Activated T-cell treated with anti-CD3 and anti-CD28 coated beads, Interleukin-2, amount 50 U/mL, for 48 hours (primary cell): ENCODE measurements around the gene UMAD1.
"Not testable (repeated sequence)": the region's sequence is repeated elsewhere in the genome, so short reads cannot be mapped to it uniquely, and the experiment has no call there.

ENCODE experiments used
- DNase-seq, 2 experiments: peaks; one replicate each; pipeline ENCODE4 v3.0.0-alpha.2; 2020

The UMAD1 gene

DNA sequence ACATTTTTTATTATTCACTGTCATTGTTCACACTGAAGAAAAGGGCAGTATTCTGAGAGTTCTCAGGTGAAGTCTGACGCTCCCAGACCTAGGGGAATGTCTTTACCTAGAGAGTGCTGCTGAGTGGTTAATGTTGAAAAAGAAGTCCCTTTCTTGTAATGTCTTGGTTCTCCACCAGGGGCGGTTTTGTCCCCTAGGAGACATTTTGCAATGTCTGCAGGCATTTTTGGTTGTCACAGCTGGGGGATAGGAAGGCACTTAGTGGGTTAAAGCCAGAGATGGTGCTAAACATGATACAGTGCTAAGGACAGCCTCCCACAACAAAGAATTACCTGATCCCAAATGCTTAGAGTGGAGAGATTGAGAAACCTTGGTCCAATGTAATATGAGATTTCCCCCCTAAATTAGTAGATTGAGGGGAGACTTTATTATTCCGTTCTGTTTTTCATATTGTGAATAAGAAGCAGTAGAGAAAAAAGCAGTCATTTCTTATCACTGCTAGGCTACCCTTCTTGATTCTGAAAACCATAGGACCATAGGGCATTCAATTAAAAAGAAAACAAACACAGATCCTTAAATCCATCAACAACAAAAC is 13.1 kb downstream of the UMAD1 start:
- peak; percentile 35 to 48 for DNase-seq

DNA sequence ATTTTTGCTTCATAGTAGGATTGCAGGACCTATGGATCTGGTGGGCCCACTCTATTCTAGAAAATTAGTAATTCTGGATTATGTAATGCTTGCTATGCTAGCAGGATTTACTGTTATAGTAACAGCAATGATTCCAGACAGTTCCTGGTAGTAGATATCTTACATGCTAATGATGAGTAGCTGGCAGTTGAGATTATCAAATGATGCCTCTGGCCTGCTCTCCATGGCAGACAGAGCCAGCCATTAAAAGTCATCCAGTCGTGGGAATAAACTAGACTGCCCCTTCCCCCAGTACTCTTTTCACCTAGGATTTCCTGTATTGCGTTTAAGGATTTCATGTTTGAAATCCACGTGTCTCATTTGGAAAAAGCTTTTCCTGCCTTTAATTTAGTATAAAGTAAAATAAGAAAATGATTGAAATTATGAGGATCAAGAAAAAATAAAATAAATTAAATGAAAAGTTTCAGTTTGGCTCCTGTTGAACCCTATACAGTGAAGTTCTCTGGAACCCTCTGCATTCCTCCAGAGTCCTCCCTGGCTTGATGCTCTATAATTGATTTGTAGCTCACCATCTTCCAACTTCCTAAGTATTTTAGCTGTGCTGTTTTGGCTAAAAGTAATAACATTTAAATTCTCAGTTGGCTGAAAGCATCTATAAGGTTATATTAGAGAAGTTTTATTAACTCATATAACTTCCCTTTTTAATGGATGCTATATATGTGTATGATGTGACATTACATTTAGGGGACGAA is 14.6 kb downstream of the UMAD1 start:
- no peak for DNase-seq

DNA sequence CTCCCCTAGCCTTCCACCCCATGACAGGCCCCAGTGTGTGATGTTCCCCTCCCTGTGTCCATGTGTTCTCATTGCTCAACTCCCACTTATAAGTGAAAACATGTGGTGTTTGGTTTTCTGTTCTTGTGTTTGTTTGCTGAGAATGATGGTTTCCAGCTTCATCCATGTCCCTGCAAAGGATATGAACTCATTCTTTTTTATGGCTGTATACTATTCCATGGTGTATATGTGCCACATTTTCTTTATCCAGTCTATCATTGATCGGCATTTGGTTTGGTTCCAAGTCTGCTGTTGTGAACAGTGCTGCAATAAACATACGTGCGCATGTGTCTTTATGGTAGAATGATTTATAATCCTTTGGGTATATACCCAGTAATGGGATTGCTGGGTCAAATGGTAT is 15.9 kb downstream of the UMAD1 start:
- DNase-seq, result not testable (repeated sequence)

DNA sequence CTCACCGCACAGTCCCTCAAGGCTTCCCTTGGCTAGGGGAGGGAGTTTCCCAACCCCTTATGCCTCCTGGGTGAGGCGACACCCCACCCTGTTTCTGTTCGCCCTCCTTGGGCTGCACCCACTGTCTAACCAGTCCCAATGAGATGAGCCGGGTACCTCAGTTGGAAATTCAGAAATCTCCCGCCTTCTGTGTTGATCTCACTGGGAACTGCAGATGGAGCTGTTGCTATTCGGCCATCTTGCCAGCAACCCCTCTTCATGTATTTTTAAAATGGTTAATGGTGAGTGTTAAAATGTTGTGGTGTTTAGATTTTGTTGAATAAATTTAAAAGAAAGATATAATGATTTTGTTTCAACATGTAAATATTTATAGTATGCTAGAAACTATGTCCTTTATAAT is 22.0 kb downstream of the UMAD1 start:
- no peak for DNase-seq

DNA sequence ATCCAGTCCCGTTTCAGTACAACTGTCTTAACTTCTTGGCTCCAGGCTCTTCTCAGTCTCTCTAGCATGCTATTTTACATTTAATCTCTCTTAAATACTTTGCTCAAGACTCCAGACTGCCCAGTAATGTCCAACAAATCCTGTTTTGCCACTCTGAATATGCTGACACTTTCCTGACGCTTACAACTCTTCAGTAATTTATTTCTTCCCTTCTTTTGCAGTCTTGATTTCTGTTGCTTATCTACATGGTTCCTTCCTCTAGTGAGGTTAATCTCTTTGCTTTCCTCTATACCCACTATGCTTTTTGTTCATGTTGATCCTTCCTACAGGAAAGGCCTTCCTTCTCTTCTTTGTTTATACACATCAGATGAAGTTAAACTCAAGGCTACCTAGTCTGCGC is 23.7 kb downstream of the UMAD1 start:
- no peak for DNase-seq

DNA sequence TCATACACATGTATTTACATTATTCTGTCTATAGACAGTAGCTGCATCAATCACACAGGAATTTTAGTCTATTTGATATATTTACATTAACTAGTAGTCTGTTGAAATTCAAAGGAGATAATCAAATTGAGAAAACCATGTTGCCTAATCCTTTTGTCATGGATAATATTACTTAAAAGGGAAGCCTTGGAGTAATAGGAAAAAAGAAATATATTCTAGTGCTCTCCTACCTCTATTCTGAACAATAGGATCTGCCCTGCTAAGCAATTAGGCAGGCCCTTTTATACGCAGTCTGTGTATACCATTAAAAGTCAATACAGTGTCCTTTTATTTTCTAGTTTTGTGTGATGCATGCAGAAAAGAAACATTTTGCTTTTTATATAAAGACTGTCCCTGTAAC is 24.5 kb downstream of the UMAD1 start:
- no peak for DNase-seq

DNA sequence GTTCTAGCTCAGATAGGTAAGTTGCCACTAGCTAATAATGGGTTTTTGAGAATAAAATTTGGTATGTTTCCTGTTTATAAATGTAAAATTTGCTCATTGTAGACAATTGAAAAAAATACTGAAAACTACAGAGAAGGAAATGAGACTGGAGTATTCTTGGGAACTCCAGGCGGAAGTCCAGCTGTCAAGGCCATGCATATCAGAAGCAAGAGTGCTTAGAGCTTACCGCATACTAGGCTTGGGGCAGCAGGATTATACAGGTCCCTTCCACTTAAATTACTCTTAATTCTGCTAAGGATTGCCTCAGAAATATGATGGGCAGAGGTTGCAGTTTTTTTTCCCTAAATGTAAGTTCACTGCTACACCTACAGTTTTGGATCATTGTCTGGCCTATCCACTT is 26.6 kb downstream of the UMAD1 start:
- no peak for DNase-seq

DNA sequence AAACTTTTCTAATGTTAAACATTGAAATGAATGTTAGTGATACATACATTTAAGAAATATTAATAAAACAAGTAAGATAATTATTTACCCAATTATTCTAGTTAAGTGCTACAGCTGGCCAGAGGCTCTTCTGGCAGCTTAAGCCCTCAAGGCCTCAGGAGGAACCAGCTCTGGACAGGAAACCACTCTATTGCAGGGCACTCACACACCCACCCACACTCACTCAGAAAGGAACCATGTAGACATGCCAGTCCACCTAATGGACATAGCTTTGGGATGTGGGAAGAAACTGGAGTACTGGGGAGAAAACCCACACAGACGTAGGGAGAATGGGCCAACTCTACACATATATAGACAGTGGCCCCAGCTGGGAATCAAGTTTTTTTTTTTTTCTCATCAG is 28.2 kb downstream of the UMAD1 start:
- DNase-seq, result no peak

DNA sequence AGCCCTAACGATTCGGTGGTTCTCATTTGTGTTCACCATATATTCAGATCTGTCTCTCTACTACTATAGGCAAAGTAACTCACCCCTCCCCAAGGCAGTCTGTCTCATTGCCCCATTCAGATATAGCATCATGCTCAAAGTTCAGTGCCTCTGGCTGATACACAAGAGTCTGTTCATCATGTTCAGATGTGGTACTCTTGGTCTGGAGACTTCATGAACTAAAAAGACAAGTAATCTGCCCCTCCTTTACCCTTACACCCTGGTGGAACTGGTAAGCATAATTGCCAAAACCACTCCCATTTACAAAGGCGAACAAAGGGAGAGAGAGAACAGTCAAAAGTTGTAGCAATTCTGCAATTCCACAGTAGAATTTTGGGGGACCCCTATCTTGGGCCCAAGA is 29.9 kb downstream of the UMAD1 start:
- no peak for DNase-seq

DNA sequence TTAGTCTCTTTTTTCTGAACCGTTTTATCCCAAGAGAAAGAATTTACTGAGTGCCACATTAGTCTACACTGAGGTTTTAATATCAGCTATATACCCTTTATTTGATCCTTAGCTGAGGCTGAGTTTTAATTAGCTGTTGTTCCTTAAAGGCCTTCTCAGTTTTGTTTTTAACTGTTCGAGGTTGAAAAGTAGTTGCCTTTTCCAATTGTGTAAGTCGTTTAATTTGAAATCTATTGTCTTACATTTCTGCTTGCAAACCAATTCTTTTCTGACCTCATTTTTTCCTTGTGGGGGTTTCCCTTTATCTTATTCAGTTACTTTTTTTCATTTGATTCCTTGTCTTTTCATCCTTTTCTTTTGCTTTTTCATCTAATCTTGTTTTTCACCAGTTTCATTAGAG is 30.8 kb downstream of the UMAD1 start:
- DNase-seq, result no peak

DNA sequence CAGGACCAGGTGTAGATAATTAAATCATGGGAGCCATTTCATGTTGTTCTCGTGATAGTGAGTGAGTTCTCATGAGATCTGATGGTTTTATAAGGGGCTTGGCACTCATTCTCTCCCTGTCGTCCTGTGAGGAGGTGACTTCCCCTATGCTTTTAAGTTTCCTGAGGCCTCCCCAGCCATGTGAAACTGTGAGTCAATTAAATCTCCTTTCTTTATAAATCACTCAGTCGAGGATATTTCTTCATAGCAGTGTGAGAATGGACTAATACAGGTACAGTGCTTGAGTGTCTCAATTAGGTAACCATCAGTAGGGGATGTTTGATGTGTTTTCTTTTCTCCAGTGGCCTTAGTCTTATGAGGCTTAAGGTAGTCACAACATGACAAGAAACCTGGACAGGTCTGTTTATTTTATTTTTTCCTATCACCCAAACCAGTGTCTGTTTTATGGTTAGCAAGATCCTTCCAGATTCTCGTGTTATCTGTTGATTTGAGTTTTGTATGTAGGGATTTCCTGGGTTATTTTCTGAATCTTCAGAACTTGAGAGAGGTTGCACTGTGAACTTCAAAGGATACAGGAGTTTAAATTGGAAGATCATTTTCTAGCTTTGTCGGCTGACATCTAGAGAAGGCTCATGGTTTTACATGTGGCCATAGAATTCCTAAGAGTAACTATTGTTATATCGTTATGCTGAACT is 32.1 kb downstream of the UMAD1 start:
- peak; percentile 25 to 29 for DNase-seq

DNA sequence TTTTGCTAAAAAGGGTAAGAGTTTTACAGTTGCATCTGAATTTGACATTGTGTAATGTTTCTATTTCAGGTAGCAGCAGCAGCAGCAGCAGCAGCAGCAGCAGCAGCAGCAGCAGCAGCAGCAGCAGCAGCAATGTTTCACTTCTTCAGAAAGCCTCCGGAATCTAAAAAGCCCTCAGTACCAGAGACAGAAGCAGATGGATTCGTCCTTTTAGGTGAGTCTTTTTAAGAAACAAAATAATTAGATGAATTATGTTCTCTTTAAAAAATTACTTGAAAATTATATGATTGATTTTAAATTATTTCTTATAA is 32.6 kb downstream of the UMAD1 start:
- DNase-seq, result no peak

DNA sequence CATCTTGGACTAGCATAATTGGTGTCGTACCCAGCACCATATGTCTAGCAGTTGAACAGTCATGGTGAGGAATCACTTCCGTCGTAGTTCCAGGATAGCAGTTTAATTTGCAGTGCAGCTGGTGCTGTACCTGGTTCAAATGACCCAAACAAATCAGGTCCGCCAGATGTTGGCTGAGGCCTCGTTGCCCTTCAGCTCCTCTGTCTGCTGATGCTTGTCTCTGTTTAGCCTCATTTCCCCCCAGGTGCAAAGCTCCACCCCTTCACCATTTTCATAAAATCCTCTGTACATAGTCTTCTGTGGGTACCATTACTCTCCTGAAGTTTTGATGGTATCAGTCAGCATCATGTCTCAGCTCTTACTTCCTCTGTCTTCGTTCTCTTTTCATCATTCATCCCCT is 35.1 kb downstream of the UMAD1 start:
- no peak for DNase-seq

DNA sequence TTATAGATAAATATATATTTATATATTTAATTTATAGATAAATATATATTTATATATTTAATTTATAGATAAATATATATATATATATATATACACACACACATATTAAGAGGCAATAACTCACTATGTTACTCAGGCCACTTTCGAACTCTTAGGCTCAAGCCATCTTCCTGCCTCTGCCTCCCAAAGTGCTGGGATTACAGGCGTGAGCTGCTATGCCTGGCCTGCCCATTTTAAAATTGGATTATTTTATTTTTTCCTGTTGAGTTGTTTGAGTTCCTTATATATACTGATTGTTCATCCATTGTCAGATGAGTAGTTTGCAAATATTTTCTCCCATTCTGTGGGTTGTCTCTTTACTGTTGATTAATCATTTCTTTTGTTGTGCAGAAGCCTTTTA is 39.1 kb downstream of the UMAD1 start:
- not testable (repeated sequence) for DNase-seq

DNA sequence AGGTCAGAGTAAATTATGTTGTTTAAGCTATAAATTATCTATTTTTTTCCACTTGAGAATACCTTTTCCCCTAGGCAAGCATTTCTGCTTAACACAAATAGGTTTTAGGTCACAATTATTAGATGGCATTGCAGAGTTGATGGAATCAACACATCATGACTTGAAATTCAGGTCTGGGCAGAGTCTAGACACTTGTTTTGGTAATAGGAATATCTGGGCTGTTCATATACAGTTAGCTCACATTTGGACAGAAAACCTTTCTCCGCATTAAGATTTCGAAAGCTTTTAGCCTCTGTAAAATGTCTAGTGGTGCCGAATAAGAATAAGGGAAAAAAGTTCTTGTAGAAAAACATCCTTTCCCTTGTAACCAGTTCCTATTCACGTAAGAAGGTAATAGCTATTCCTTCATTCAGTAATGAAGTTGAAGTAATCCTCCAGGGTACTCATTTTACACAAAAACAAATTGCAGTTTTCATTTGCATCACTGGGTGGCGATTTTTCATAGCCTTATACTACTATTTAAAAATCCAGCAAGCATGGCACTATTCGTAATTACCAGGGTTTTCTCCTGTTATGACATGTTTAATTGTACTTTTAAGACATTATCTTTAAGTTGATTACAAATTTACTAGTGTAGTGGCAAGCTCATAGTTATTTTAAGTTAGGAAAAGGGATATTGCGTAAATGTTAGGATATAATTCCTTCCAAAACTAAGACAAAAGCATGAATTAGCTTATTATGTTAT is 40.8 kb downstream of the UMAD1 start:
- no peak for DNase-seq

DNA sequence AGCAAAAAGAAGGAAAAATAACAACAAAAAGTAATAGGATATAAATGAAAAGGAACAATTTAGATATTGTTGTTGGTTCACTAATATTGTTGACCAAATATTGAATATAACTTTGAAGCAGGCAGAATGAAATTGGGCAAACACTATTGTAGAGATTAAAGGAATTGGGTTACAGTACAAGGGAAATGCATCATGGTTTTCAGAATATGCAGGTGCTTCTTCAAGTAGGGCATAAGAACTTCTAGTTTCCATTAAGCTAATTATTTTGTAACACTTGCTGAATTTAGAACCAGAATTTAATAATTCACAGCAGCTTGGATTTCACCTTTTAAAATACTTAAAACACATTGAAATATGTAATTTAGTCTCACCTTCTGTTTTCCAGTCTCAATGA is 41.4 kb downstream of the UMAD1 start:
- no peak for DNase-seq

DNA sequence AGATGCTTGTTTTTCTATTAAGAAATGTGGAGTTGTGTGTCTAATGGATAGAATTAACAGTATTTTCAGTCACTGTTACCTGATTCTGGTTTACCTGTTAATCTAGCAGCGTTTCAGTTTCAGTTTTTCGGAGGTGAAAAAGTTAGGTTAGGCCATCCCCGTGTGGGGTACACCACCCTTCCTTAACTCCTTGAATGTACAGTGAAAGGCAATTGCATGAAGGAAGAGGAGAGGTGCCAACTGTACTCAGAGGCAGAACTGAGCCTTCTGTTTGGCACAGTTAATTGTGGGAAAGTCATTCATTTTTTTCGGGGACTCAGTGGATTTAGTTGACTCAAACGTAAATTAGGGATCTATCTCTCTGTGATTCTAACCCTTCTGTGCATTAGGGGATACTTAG is 42.3 kb downstream of the UMAD1 start:
- no peak for DNase-seq

DNA sequence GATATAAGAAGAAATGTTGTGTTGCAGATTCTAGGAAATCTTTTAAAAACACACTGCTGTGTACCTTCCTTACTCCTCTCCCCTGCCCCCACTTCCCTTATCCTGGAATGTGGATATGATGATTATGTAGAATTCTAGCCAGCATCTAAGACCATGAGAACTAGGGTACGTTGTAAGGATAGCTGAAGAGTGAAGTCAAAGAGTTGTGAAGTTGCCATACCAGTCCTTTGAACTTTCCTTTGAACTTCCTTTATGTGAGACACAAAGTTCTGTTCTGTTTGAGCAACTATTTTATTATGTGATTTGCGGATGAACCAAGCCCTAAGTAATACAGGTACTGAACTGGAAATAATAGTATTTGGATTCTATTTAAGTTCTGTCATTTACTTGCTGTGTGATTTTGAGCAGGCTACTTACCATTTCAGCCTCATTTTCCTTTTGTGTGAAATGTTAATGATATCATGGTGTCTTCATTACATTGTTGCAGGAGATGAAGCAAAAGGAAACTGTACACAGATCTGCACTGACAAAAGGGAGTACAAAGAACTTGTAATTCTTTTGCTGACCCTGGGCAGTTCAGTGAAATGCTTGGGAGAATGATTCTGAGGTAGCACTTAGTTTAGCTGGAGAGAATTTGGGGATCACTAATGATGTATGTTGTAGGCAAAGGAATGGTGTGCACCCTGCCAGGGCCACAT is 46.4 kb downstream of the UMAD1 start:
- DNase-seq, result no peak

DNA sequence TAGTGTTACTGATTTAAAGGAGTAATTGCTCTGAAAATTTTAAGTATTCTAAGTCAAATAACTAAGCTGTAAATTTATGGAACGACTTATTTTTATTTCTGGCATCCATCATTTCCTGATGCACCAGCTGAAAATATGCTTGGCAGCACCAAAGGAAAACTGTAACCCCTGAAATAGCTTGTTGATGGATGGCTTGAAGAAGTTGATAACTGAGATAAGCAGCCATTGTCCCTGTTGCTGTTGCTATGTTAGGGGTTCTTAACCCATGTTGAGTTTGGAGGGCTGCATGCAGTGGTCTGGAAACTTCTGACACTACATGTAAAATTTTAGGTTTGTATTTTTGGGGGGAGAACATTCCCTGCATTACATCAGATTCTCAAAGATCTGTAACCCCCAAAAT is 47.2 kb downstream of the UMAD1 start:
- no peak for DNase-seq

DNA sequence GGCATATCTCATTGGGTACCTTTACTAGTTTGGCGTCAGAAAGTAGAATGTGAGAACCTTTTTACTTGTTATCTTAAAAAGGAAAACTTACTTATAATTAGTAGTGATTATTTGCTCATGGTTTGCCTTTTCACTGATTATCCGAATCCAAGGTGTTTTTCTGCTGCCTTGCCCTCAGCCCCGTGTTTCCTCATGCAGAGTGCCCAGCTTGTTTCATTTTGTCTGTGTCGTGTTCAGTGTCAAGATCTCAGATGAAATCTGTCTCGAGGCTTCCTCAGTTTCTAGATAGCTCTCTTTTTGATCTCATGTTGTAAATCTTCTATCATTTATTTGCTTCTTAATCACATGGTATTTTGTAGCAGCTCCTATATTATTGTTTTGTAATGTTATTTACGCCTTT is 47.8 kb downstream of the UMAD1 start:
- DNase-seq, result no peak

DNA sequence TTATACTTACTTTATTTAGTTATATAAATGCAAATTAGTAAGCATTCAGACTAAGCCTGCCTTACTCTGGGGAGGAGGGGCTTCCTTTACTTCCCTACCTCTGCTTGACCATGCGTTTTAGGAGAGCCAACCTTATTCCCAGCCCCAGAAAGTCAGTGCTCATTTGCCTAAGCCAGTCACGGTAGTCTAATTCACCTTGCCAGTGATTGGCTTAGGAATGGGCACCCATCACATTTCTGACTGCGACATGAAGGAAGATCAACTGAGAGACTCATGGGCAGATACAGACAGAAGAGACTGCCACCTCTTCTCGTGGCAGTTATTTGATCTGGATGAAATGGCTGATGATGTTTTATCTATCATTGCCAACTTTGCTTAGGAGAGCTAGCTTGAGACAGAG is 48.4 kb downstream of the UMAD1 start:
- no peak for DNase-seq

DNA sequence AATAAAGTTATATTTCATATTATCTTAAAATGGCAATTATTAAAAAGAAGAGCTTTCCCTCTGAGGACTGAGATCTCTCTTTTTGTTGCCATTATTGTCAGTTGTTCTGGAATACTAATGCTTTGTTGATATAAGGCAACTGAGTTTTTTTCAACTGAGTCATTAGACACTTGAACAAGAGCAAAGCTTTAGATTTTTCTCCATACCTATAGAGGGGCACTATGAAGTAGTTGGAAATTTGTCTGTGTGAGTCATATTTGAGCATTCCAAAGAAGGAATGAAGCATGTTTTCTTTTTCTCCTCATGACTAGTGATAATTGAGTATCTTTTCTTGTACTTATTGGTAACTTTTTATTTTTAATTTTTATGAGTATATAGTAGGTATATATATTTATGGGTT is 53.3 kb downstream of the UMAD1 start:
- DNase-seq, result no peak

DNA sequence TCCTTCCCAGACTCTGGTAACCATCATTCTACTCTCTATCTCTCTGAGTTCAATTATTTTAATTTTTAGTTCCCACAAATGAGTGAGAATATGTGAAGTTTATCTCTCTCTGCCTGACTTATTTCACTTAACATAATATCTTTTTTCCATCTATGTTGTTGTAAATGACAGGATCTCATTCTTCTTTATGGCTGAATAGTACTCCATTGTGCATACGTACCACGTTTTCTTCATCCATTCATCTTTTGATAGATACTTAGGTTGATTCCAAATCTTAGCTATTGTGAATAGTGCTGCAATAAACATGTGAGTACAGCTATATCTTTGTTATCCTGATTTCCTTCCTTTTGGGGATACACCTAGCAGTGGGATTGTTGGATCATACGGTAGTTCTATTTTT is 54.0 kb downstream of the UMAD1 start:
- DNase-seq, result no peak
